Astrocyte of the cerebellum (primary cell): Measurements from ENCODE around the gene ARHGAP18.

Experiments
- DNase-seq: peaks from one replicate; pipeline ENCODE4 v3.0.0-alpha.2; 2011; ENCODE audit warnings: low read depth
- H3K4me3 ChIP-seq: 2 replicates; pipeline ENCODE4 v1.5.1; 2011; ENCODE audit warnings: mild to moderate bottlenecking, low read depth, low read length, moderate library complexity
- CTCF ChIP-seq: IDR thresholded peaks from 2 replicates; pipeline ENCODE4 v1.5.1; 2012; ENCODE audit warnings: low read length, low read depth, moderate library complexity, mild to moderate bottlenecking; ENCODE audit errors: missing control alignments
- in situ Hi-C: cut with HindIII; loops from 2 replicates; pipeline ENCODE4 v1.10.0; 2017; ENCODE audit warnings: low sequenced_read_pairs

ARHGAP18 gene

GRCh38 chr6:129667034-129667433 lies 42.9 kb downstream of the ARHGAP18 start:
- TF ChIP-seq CTCF, result no peak
- in situ Hi-C loops, result no loop called here
- no peak for DNase-seq
- no peak overlapping the region for H3K4me3 ChIP-seq

GRCh38 chr6:129665555-129665954 lies 44.4 kb downstream of the ARHGAP18 start:
- TF ChIP-seq CTCF, result no peak
- H3K4me3 ChIP-seq, result no peak overlapping the region
- in situ Hi-C loops, result no loop called here
- DNase-seq, result no peak

- no peak for DNase-seq
- H3K4me3 ChIP-seq, result no peak overlapping the region
- in situ Hi-C loops, result no loop called here
- TF ChIP-seq CTCF, result no peak
These were observed 46.4 kb downstream of the ARHGAP18 start for GRCh38 chr6:129663531-129663930.

- in situ Hi-C loops, result no loop called here
- no peak for TF ChIP-seq CTCF
- no peak for DNase-seq
- H3K4me3 ChIP-seq, result no peak overlapping the region
These were observed 47.0 kb downstream of the ARHGAP18 start for GRCh38 chr6:129662980-129663431.

GRCh38 chr6:129662406-129662766 lies 47.6 kb downstream of the ARHGAP18 start:
- no peak overlapping the region for H3K4me3 ChIP-seq
- no peak for TF ChIP-seq CTCF
- no peak for DNase-seq
- in situ Hi-C loops, result no loop called here

GRCh38 chr6:129661536-129662405 lies 48.2 kb downstream of the ARHGAP18 start:
- in situ Hi-C loops, result no loop called here
- DNase-seq, result no peak
- H3K4me3 ChIP-seq, result no peak overlapping the region
- TF ChIP-seq CTCF, result no peak

- no peak for DNase-seq
- H3K4me3 ChIP-seq, result no peak overlapping the region
These were observed 49.7 kb downstream of the ARHGAP18 start for GRCh38 chr6:129660346-129660676.

More at GRCh38 chr6:129660346-129660676, 49.7 kb downstream of the ARHGAP18 start:
- in situ Hi-C loops, result no loop called here
- no peak for TF ChIP-seq CTCF
